ENCODE data around the gene PEF1. TPM values are rescaled to one million over a fixed set of nuclear protein-coding genes. Genes with fewer than 3 reads are reported as not detected.
A peak's percentile ranks its signal among the peaks of the same experiment; 100 is the strongest.

Gene PEF1
- total RNA-seq, 2 donors from 2014 or later = 51.4 to 59.1 TPM

DNA sequence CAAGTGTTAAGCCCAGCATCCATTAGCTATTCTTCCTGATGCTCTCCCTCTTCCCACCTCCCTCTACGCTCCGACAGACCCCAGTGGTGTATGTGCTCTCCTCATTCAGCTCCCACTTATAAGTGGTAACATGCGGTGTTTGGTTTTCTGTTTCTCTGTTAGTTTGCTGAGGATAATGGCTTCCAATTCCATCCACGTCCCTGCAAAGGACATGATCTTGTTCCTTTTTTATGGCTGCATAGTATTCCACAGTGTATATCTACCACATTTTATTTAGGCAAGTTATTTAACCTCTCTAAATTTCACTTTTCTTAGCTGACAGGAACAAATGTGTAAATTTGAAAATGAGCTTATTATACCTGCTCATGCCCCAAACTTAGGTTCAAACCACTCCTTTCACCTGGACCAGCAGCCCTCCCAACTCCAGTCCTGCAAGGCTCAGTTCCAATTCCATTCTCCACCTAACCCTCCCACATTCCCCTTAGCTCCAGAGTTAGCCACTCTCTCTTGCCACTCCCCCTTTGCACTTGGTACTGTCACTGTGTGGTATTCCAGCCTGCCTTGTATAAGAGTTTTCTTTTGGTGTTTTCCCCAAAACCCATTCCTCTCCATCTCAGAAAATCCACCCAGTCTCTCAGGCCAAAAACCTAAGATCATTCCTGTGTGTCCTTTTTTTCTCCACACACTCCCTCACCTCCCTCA is 1.7 kb upstream of the PEF1 start:
- H3K27me3 ChIP-seq (ENCODE audit: control insufficient read depth, insufficient read depth, low read length, poor library complexity, severe bottlenecking) = no peaks in the 10 kb centered on the region
- H3K4me1 ChIP-seq (ENCODE audit: control insufficient read depth, insufficient read depth, low read length) = peaks cover 12% of the 10 kb centered on the region
- Mint-ChIP-seq H3K9me3 (no peaks in the 10 kb centered on the region), H3K4me3 (peak overlapping the region; percentile 95), H3K27me3 (ENCODE audit: insufficient read depth) (no peaks in the 10 kb centered on the region), H3K4me1 (peaks cover 32% of the 10 kb centered on the region), H3K27ac (peak overlapping the region; percentile 77), H3K36me3 (ENCODE audit: low read depth) (no peaks in the 10 kb centered on the region)
- no peaks in the 10 kb centered on the region for H3K9me3 ChIP-seq (ENCODE audit: control insufficient read depth, low read length)
- DNase-seq = no peak
- peak overlapping the region; percentile 3 for H3K9ac ChIP-seq (ENCODE audit: extremely low read depth, low read length, poor library complexity, severe bottlenecking)
- H3K36me3 ChIP-seq (ENCODE audit: control insufficient read depth, insufficient read depth, low read length) = no peaks in the 10 kb centered on the region
- 97 to 100% methylated on average over 2 to 4 of the region's 4 CpGs for WGBS, 2 experiments (ENCODE audit: insufficient coverage in 1 of 2, insufficient read length in 1 of 2)
- TF ChIP-seq, protein P1, sequence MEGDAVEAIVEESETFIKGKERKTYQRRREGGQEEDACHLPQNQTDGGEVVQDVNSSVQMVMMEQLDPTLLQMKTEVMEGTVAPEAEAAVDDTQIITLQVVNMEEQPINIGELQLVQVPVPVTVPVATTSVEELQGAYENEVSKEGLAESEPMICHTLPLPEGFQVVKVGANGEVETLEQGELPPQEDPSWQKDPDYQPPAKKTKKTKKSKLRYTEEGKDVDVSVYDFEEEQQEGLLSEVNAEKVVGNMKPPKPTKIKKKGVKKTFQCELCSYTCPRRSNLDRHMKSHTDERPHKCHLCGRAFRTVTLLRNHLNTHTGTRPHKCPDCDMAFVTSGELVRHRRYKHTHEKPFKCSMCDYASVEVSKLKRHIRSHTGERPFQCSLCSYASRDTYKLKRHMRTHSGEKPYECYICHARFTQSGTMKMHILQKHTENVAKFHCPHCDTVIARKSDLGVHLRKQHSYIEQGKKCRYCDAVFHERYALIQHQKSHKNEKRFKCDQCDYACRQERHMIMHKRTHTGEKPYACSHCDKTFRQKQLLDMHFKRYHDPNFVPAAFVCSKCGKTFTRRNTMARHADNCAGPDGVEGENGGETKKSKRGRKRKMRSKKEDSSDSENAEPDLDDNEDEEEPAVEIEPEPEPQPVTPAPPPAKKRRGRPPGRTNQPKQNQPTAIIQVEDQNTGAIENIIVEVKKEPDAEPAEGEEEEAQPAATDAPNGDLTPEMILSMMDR (conservative IDR thresholded peaks at IDR 0.05) = no peak
- peak overlapping the region; percentile 87 for H3K4me3 ChIP-seq (ENCODE audit: low read length)
- no peak overlapping the region for H3K27ac ChIP-seq (ENCODE audit: low read depth, low read length)

DNA sequence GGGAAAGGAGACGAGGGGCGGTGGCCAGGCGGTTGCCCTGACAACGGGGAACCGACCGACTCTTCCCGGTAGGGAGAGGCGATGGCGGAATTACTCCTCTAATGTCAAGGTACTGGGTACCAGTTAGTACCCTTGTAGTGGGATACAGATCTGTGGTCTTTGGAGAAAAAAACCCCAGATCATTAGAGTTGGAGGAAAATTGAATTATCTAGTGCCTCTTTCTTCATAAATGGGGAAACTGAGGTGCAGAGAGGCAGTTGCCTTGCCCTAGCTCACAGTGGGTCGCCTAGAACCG is 545 bp upstream of the PEF1 start:
- Histone ChIP-seq H3K9ac (ENCODE audit: extremely low read depth, low read length, poor library complexity, severe bottlenecking) (peak overlapping the region; percentile 91), H3K4me3 (ENCODE audit: low read length) (peak overlapping the region; percentile 87), H3K27ac (ENCODE audit: low read depth, low read length) (peak overlapping the region; percentile 92), H3K4me1 (ENCODE audit: control insufficient read depth, insufficient read depth, low read length) (peaks cover 12% of the 10 kb centered on the region), H3K27me3 (ENCODE audit: control insufficient read depth, insufficient read depth, low read length, poor library complexity, severe bottlenecking) (no peaks in the 10 kb centered on the region), H3K36me3 (ENCODE audit: control insufficient read depth, insufficient read depth, low read length) (no peaks in the 10 kb centered on the region), H3K9me3 (ENCODE audit: control insufficient read depth, low read length) (no peaks in the 10 kb centered on the region)
- H3K9me3 Mint-ChIP-seq = no peaks in the 10 kb centered on the region
- WGBS, 2 experiments (ENCODE audit: insufficient coverage in 1 of 2, insufficient read length in 1 of 2) = 1 to 2% methylated on average over 5 to 11 of the region's 11 CpGs
- H3K36me3 Mint-ChIP-seq (ENCODE audit: low read depth) = no peaks in the 10 kb centered on the region
- TF ChIP-seq, protein P1 (conservative IDR thresholded peaks at IDR 0.05) = no peak
- peak overlapping the region; percentile 100 for H3K27ac Mint-ChIP-seq
- peak overlapping the region; percentile 95 for H3K4me3 Mint-ChIP-seq
- no peak for DNase-seq
- no peaks in the 10 kb centered on the region for H3K27me3 Mint-ChIP-seq (ENCODE audit: insufficient read depth)
- peaks cover 32% of the 10 kb centered on the region for H3K4me1 Mint-ChIP-seq

DNA sequence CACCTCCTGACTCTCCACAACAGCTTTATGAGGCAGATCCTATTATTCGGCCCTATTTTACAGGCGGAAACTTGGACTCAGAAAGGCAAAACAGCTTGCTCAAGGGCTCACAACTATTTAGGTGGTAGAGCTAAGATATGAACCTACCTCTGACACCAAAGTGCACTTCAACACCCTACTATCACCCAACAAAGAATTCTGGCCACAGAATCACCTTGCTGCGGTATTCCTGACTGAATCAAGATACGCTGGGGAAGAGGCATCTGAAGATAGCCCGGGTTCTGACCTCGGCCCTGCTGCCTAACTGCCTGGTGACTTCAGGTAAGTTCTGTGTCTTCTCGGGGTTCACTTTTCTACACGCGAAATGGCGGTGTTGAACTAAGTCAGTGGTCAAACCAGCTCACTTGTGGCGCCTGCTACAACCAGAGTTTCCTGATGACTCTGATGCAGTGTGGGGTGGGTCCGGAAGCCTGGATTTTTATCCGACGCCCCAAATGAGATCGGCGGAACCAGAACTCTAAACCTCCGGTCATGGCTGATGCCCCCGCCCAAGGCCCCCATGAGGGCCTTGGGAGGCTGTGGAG is 608 bp downstream of the PEF1 start:
- TF ChIP-seq, protein P1 (conservative IDR thresholded peaks at IDR 0.05) = no peak
- Mint-ChIP-seq H3K4me1 (peaks cover 32% of the 10 kb centered on the region), H3K4me3 (peak overlapping the region; percentile 95), H3K27ac (peak overlapping the region; percentile 100), H3K27me3 (ENCODE audit: insufficient read depth) (no peaks in the 10 kb centered on the region), H3K36me3 (ENCODE audit: low read depth) (no peaks in the 10 kb centered on the region), H3K9me3 (no peaks in the 10 kb centered on the region)
- H3K9ac ChIP-seq (ENCODE audit: extremely low read depth, low read length, poor library complexity, severe bottlenecking) = peak overlapping the region; percentile 91
- H3K4me3 ChIP-seq (ENCODE audit: low read length) = peak overlapping the region; percentile 87
- H3K27me3 ChIP-seq (ENCODE audit: control insufficient read depth, insufficient read depth, low read length, poor library complexity, severe bottlenecking) = no peaks in the 10 kb centered on the region
- H3K27ac ChIP-seq (ENCODE audit: low read depth, low read length) = peak overlapping the region; percentile 92
- 9 to 19% methylated on average over 9 to 18 of the region's 18 CpGs for WGBS, 2 experiments (ENCODE audit: insufficient coverage in 1 of 2, insufficient read length in 1 of 2)
- H3K36me3 ChIP-seq (ENCODE audit: control insufficient read depth, insufficient read depth, low read length) = no peaks in the 10 kb centered on the region
- peaks cover 12% of the 10 kb centered on the region for H3K4me1 ChIP-seq (ENCODE audit: control insufficient read depth, insufficient read depth, low read length)
- no peaks in the 10 kb centered on the region for H3K9me3 ChIP-seq (ENCODE audit: control insufficient read depth, low read length)
- DNase-seq = no peak

Data from endodermal cell (in vitro differentiated cells).